Progenitor cell of endocrine pancreas (in vitro differentiated cells): ENCODE results near the gene TICRR. TPM values are rescaled to one million over a fixed set of nuclear protein-coding genes. Genes with fewer than 3 reads are reported as not detected.
A peak's percentile ranks its signal among the peaks of the same experiment; 100 is the strongest.

Source experiments
- DNase-seq: peaks from one replicate; pipeline ENCODE4 v3.0.0; 2021; ENCODE audit warnings: low spot score; ENCODE audit not compliant: unreplicated experiment
- H3K27ac Mint-ChIP-seq: 2 replicates; pipeline ENCODE4 v1.8.0; 2021; ENCODE audit warnings: mild to moderate bottlenecking, moderate library complexity, mixed read lengths
- H3K27me3 Mint-ChIP-seq: 2 replicates; pipeline ENCODE4 v1.8.0; 2021; ENCODE audit warnings: mixed read lengths
- H3K36me3 Mint-ChIP-seq: 2 replicates; pipeline ENCODE4 v1.8.0; 2022; ENCODE audit warnings: mixed read lengths; ENCODE audit not compliant: insufficient read depth
- H3K4me1 Mint-ChIP-seq: 2 replicates; pipeline ENCODE4 v1.8.0; 2021; ENCODE audit warnings: low read depth, mixed read lengths
- H3K4me3 Mint-ChIP-seq: 2 replicates; pipeline ENCODE4 v1.8.0; 2021; ENCODE audit warnings: low read depth, mild to moderate bottlenecking, moderate library complexity, mixed read lengths
- H3K9me3 Mint-ChIP-seq: 2 replicates; pipeline ENCODE4 v1.8.0; 2021; ENCODE audit warnings: low read depth, mixed read lengths
- total RNA-seq: library from RNA; stranded (reverse); gene quantifications from 2 replicates; pipeline ENCODE4 v1.2.1, GENCODE V29; 2021
- TF ChIP-seq, protein P1 (sequence below): fragments of 200-600 bp; sonication (generic); IDR thresholded peaks from one replicate; pipeline ENCODE4 v1.5.0; 2021; ENCODE audit warnings: antibody characterized with exemption, mild to moderate bottlenecking; ENCODE audit not compliant: unreplicated experiment

TICRR gene
- total RNA-seq, 1 donor from 2014 or later: 13.9 TPM

DNA sequence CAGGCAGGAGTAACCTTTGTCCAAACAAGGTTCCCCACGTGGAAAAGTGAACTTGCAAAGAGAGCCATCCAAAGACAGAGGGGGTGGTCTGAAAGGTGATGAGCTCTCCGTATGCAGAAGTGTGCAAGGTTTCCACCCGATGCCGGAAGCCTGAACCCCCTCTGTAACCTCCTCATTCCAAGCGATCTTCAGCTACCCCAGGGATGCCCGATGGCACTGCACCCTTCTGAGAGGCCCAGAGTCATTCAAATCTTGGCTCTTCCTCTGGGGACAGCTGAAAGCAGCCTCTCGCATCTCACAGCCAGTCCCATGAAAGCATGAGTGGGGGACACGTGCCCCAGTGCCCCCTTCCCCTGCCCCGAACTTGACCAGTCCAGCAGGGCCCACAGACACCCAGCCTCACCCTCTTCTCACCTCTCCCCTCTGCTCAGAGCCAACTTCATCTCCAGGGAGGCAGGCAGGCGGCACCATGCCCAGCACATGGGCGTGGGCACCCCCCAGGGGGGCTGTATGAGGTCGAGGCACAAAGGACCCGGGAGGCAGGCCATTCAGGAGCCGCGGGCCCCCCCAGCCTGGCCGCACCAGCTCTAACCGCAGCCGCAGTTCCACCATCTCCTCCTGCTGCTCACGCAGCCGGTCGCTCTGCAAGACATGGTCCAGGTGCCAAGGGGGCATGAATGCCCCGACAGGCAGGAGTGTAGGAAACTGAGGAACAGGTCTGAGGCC lies 71.3 kb downstream of the TICRR start:
- no peaks in the 10 kb centered on the region for H3K27me3 Mint-ChIP-seq
- peaks cover 1% of the 10 kb centered on the region for H3K4me1 Mint-ChIP-seq
- H3K9me3 Mint-ChIP-seq: no peaks in the 10 kb centered on the region
- TF ChIP-seq, protein P1, sequence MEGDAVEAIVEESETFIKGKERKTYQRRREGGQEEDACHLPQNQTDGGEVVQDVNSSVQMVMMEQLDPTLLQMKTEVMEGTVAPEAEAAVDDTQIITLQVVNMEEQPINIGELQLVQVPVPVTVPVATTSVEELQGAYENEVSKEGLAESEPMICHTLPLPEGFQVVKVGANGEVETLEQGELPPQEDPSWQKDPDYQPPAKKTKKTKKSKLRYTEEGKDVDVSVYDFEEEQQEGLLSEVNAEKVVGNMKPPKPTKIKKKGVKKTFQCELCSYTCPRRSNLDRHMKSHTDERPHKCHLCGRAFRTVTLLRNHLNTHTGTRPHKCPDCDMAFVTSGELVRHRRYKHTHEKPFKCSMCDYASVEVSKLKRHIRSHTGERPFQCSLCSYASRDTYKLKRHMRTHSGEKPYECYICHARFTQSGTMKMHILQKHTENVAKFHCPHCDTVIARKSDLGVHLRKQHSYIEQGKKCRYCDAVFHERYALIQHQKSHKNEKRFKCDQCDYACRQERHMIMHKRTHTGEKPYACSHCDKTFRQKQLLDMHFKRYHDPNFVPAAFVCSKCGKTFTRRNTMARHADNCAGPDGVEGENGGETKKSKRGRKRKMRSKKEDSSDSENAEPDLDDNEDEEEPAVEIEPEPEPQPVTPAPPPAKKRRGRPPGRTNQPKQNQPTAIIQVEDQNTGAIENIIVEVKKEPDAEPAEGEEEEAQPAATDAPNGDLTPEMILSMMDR: no peak
- H3K36me3 Mint-ChIP-seq: peaks cover 19% of the 10 kb centered on the region
- DNase-seq: no peak
- no peak overlapping the region for H3K4me3 Mint-ChIP-seq
- no peak overlapping the region for H3K27ac Mint-ChIP-seq

DNA sequence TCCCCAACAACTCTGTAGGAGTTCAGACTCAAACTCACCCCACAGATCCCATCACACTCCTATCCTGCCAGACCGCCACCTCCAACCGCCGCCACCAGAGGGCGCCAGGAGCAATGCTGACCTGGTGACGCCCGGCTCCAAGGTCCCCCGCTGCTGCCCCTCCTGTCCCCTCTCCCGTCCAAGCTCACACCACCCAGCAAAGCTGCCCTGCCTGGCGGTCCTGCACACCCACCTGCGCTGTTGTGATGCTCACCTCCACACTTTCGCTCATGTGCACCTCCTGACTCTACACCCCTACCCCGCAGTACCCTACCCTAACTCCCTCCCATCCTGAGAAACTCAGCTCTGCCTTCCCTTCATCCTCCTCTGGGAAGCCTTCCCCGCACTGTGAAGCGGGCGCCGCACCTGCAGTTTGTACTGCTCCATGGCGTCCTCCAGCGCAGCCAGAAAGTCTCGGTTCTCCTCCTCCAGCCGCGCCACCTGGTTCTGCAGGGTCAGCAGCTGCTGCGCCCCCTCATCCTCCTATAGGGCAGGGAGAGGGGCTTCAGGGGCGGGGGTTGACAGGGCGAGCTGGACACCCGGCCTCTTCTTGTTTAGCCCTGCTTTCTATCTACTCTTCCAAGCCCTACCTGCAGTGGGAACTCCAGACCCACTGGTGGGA lies 72.1 kb downstream of the TICRR start:
- TF ChIP-seq, protein P1: peak; percentile 87
- no peak overlapping the region for H3K27ac Mint-ChIP-seq
- H3K4me3 Mint-ChIP-seq: no peak overlapping the region
- no peaks in the 10 kb centered on the region for H3K9me3 Mint-ChIP-seq
- peaks cover 19% of the 10 kb centered on the region for H3K36me3 Mint-ChIP-seq
- peak; percentile 77 for DNase-seq
- H3K4me1 Mint-ChIP-seq: peaks cover 1% of the 10 kb centered on the region
- H3K27me3 Mint-ChIP-seq: no peaks in the 10 kb centered on the region

DNA sequence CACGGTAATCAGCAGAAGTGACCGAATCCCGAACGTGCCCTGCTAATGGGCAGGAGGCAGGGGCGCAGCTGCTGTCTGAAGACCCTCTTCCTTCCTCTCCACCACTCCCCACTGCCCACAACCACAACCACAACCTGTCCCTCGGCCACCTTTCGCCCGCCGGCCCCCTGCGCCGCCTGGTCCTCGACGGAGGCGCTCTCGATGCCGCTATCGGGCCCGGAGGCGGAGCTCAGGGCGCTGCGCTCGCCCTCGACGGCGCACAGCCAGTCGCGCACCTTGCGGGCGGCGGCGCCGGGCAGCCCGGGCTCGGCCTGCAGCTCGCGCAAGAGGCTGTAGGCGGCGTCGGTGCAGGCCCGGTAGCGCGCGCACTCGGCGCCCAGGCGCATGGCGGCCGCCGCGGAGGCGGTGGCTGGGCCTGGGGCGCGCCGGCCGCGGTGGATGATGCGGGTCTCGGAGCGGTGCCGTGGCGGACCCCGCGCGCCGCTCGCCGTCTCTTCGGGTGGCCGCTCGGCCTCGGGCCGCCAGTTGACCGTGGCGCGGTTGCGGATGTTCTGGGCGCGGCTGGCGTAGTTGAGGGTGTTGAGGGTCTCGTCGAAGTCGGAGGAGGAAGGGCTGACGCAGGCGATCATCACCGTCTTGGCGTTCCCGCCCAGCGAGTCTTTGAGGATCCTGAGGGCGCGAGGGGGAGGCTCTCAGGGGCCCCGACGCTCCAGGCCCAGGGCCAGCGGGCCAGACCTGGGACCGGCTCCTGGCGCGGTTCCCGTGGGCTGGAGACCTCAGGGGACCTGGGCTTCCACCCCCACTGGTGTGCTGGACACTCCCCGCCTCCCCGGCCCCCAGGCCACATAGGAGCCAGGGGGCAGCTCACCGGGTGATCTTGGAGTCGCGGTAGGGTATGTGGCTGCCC lies 73.1 kb downstream of the TICRR start:
- TF ChIP-seq, protein P1: no peak
- Mint-ChIP-seq H3K4me3 (no peak overlapping the region), H3K4me1 (peaks cover 1% of the 10 kb centered on the region), H3K36me3 (peaks cover 18% of the 10 kb centered on the region), H3K9me3 (no peaks in the 10 kb centered on the region), H3K27ac (no peak overlapping the region), H3K27me3 (no peaks in the 10 kb centered on the region)
- DNase-seq: no peak

DNA sequence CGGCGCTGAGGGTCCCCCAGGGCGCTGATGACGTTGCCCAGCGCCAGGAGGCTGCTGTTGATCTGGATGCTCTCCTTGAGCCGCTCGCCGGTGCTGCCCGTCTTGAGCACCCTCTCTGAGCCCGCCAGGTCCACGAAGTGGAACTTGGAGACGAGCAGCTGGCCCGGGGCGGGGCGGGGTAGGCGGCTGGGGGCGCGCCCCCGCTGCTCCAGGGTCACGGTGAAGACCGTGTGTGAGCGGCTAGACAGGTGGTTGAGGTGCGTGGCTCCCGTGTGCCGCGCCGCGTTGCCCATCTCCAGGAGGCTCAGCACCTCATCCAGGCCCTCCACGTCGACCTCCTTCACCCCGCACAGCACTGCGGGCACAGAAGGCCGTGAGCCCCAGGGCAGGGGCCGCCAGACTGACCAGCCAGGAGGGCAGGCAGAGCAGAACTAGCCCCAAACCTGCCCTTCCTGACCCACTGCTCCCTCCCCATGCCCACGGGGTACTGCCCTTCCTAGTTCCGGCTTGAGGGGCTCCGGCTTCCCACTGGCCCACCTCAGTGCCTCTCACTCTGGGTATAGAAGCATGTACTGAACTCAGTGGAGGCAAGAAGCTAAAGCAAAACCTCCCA lies 73.8 kb downstream of the TICRR start:
- no peak overlapping the region for H3K27ac Mint-ChIP-seq
- H3K4me1 Mint-ChIP-seq: peaks cover 1% of the 10 kb centered on the region
- H3K9me3 Mint-ChIP-seq: no peaks in the 10 kb centered on the region
- H3K36me3 Mint-ChIP-seq: peaks cover 15% of the 10 kb centered on the region
- no peak overlapping the region for H3K4me3 Mint-ChIP-seq
- no peak for DNase-seq
- no peaks in the 10 kb centered on the region for H3K27me3 Mint-ChIP-seq
- TF ChIP-seq, protein P1: no peak

DNA sequence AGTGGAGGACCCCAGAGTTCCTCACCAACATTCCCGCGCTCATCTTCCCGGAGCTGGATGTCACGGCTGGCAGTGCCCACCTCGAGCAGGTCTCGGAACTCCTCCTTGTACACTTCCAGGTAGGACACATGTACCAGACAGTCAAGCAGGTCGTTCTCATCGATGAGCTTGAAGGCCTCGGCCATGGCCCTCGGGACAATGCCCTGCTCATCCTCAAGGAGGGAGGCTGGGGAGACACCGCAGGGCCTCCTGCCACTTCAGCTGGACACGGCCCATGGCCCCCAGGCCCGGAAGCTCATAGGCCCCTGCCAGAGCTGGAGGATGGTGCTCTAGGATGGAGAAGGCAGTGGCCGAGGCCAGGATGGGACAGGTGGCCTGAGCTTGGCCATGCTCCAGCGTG lies 74.4 kb downstream of the TICRR start:
- DNase-seq: no peak
- peaks cover 6% of the 10 kb centered on the region for H3K4me1 Mint-ChIP-seq
- TF ChIP-seq, protein P1: no peak
- H3K36me3 Mint-ChIP-seq: peaks cover 12% of the 10 kb centered on the region
- no peaks in the 10 kb centered on the region for H3K9me3 Mint-ChIP-seq
- H3K27me3 Mint-ChIP-seq: no peaks in the 10 kb centered on the region
- no peak overlapping the region for H3K4me3 Mint-ChIP-seq
- H3K27ac Mint-ChIP-seq: no peak overlapping the region
